Measurements from ENCODE around the gene FAM47E.
A peak's percentile ranks its signal among the peaks of the same experiment; 100 is the strongest.

Gene FAM47E

DNA sequence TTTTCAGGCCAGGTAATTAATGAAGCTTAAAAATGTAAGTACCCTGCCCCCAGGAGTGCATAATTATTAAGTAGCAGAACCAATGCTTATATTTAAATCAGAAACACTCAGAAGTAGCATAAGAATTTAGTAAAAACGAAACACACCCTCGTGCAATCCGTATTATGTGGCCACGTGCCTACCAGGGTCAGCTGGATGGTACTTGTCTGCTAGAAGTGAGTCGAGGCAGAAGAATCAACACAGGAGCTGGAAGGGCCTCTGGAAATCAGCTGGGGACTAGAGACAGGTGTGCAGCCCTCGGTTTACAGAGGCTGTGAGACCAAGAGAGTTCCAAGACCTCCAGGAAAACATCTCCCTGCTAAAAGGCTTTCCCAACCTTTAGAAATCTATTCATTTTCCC, 559 bp upstream of the FAM47E start:
- Histone ChIP-seq H3K4me3 (ENCODE audit: low read depth in 1 of 2, low read length in 2 of 2) (no peak overlapping the region), H3K4me2 (ENCODE audit: insufficient read depth, low read length) (no peak overlapping the region), H3K9ac (ENCODE audit: low read depth, low read length) (no peak overlapping the region), H3K9me3 (ENCODE audit: insufficient read depth, low read length, severe bottlenecking) (no peaks in the 10 kb centered on the region), H4K20me1 (ENCODE audit: insufficient read depth, low read length) (no peaks in the 10 kb centered on the region), H3K27me3 (ENCODE audit: insufficient read depth, low read length, poor library complexity) (peaks cover 4% of the 10 kb centered on the region), H3K36me3 (ENCODE audit: insufficient read depth, low read length) (no peaks in the 10 kb centered on the region), H3K79me2 (ENCODE audit: insufficient read depth, low read length) (no peaks in the 10 kb centered on the region), H2AFZ (ENCODE audit: low read depth, low read length) (no peak overlapping the region), H3K27ac (ENCODE audit: low read length) (no peak overlapping the region), H3K4me1 (ENCODE audit: insufficient read depth, low read length) (no peaks in the 10 kb centered on the region)
- no peak for ATAC-seq (ENCODE audit: insufficient read depth, low read depth)
- DNase-seq, result no peak
- TF ChIP-seq EZH2 (IDR thresholded peaks at IDR 0.05; ENCODE audit: borderline replicate concordance, low read depth, low read length, severe bottlenecking), result no peak
- no peak for TF ChIP-seq CTCF (IDR thresholded peaks at IDR 0.05; ENCODE audit: borderline replicate concordance, extremely low read depth, low read length, poor library complexity, severe bottlenecking)

GRCh38 chr4:76252271-76252653, 741 bp downstream of the FAM47E start:
- H3K4me3 ChIP-seq (ENCODE audit: low read depth in 1 of 2, low read length in 2 of 2), result no peak overlapping the region
- no peaks in the 10 kb centered on the region for H3K4me1 ChIP-seq (ENCODE audit: insufficient read depth, low read length)
- no peaks in the 10 kb centered on the region for H4K20me1 ChIP-seq (ENCODE audit: insufficient read depth, low read length)
- H3K79me2 ChIP-seq (ENCODE audit: insufficient read depth, low read length), result no peaks in the 10 kb centered on the region
- H3K36me3 ChIP-seq (ENCODE audit: insufficient read depth, low read length), result no peaks in the 10 kb centered on the region
- H2AFZ ChIP-seq (ENCODE audit: low read depth, low read length), result no peak overlapping the region
- no peaks in the 10 kb centered on the region for H3K9me3 ChIP-seq (ENCODE audit: insufficient read depth, low read length, severe bottlenecking)
- H3K9ac ChIP-seq (ENCODE audit: low read depth, low read length), result no peak overlapping the region
- peaks cover 4% of the 10 kb centered on the region for H3K27me3 ChIP-seq (ENCODE audit: insufficient read depth, low read length, poor library complexity)
- H3K4me2 ChIP-seq (ENCODE audit: insufficient read depth, low read length), result no peak overlapping the region
- TF ChIP-seq CTCF (IDR thresholded peaks at IDR 0.05; ENCODE audit: borderline replicate concordance, extremely low read depth, low read length, poor library complexity, severe bottlenecking) (no peak), EZH2 (IDR thresholded peaks at IDR 0.05; ENCODE audit: borderline replicate concordance, low read depth, low read length, severe bottlenecking) (no peak)
- no peak overlapping the region for H3K27ac ChIP-seq (ENCODE audit: low read length)
- ATAC-seq (ENCODE audit: insufficient read depth, low read depth) (no peak), DNase-seq (no peak)

GRCh38 chr4:76253511-76253910, 2.0 kb downstream of the FAM47E start:
- Histone ChIP-seq H3K4me3 (ENCODE audit: low read depth in 1 of 2, low read length in 2 of 2) (no peak overlapping the region), H2AFZ (ENCODE audit: low read depth, low read length) (no peak overlapping the region), H3K4me1 (ENCODE audit: insufficient read depth, low read length) (no peaks in the 10 kb centered on the region), H3K9me3 (ENCODE audit: insufficient read depth, low read length, severe bottlenecking) (no peaks in the 10 kb centered on the region), H3K36me3 (ENCODE audit: insufficient read depth, low read length) (no peaks in the 10 kb centered on the region), H3K27me3 (ENCODE audit: insufficient read depth, low read length, poor library complexity) (peaks cover under 1% of the 10 kb centered on the region), H3K4me2 (ENCODE audit: insufficient read depth, low read length) (no peak overlapping the region), H3K9ac (ENCODE audit: low read depth, low read length) (no peak overlapping the region), H3K27ac (ENCODE audit: low read length) (no peak overlapping the region), H4K20me1 (ENCODE audit: insufficient read depth, low read length) (no peaks in the 10 kb centered on the region), H3K79me2 (ENCODE audit: insufficient read depth, low read length) (no peaks in the 10 kb centered on the region)
- TF ChIP-seq EZH2 (IDR thresholded peaks at IDR 0.05; ENCODE audit: borderline replicate concordance, low read depth, low read length, severe bottlenecking) (no peak), CTCF (IDR thresholded peaks at IDR 0.05; ENCODE audit: borderline replicate concordance, extremely low read depth, low read length, poor library complexity, severe bottlenecking) (no peak)
- DNase-seq, result no peak
- no peak for ATAC-seq (ENCODE audit: insufficient read depth, low read depth)

GRCh38 chr4:76256032-76256431, 4.5 kb downstream of the FAM47E start:
- peak; percentile 53 for ATAC-seq (ENCODE audit: insufficient read depth, low read depth)
- no peaks in the 10 kb centered on the region for H4K20me1 ChIP-seq (ENCODE audit: insufficient read depth, low read length)
- H3K4me1 ChIP-seq (ENCODE audit: insufficient read depth, low read length), result no peaks in the 10 kb centered on the region
- no peak overlapping the region for H3K4me3 ChIP-seq (ENCODE audit: low read depth in 1 of 2, low read length in 2 of 2)
- no peak overlapping the region for H3K9ac ChIP-seq (ENCODE audit: low read depth, low read length)
- TF ChIP-seq EZH2 (IDR thresholded peaks at IDR 0.05; ENCODE audit: borderline replicate concordance, low read depth, low read length, severe bottlenecking) (no peak), CTCF (IDR thresholded peaks at IDR 0.05; ENCODE audit: borderline replicate concordance, extremely low read depth, low read length, poor library complexity, severe bottlenecking) (no peak)
- H3K36me3 ChIP-seq (ENCODE audit: insufficient read depth, low read length), result no peaks in the 10 kb centered on the region
- no peak overlapping the region for H3K27ac ChIP-seq (ENCODE audit: low read length)
- H2AFZ ChIP-seq (ENCODE audit: low read depth, low read length), result no peak overlapping the region
- DNase-seq, result peak; percentile 19
- no peaks in the 10 kb centered on the region for H3K27me3 ChIP-seq (ENCODE audit: insufficient read depth, low read length, poor library complexity)
- no peaks in the 10 kb centered on the region for H3K9me3 ChIP-seq (ENCODE audit: insufficient read depth, low read length, severe bottlenecking)
- no peak overlapping the region for H3K4me2 ChIP-seq (ENCODE audit: insufficient read depth, low read length)
- no peaks in the 10 kb centered on the region for H3K79me2 ChIP-seq (ENCODE audit: insufficient read depth, low read length)

Measured in DND-41 (cell line).